Nucleus accumbens (tissue), 56 donors: ENCODE measurements around the gene NF1.
"Not testable (repeated sequence)": the region's sequence is repeated elsewhere in the genome, so short reads cannot be mapped to it uniquely, and the experiment has no call there.

Experiments
- DNase-seq, 56 donors: peaks; one replicate each; lab custom pipeline; 2025; lab: John Stamatoyannopoulos, UW

Gene NF1

GRCh38 chr17:31079731-31080130 is 15.0 kb upstream of the NF1 start:
- DNase-seq: no peak

GRCh38 chr17:31085563-31085962 is 9.2 kb upstream of the NF1 start:
- DNase-seq: no peak

- DNase-seq: no peak
Observed at GRCh38 chr17:31089471-31089870, 5.3 kb upstream of the NF1 start.

- DNase-seq: not testable (repeated sequence)
Observed at GRCh38 chr17:31090650-31091049, 4.1 kb upstream of the NF1 start.

GRCh38 chr17:31092475-31093064 is 2.2 kb upstream of the NF1 start:
- no peak for DNase-seq

- peak in 1 of 56 donors; percentile 1 for DNase-seq
Observed at GRCh38 chr17:31093866-31094599, 744 bp upstream of the NF1 start.

GRCh38 chr17:31095236-31096105 is 694 bp downstream of the NF1 start:
- peak in 45 of 56 donors; percentile 3 to 75 (median 47) for DNase-seq

GRCh38 chr17:31096106-31096436 is 1.3 kb downstream of the NF1 start:
- peak in 3 of 56 donors; percentile 22 to 47 (median 26) for DNase-seq

GRCh38 chr17:31099016-31099415 is 4.2 kb downstream of the NF1 start:
- DNase-seq: no peak

GRCh38 chr17:31100840-31101459 is 6.2 kb downstream of the NF1 start:
- DNase-seq: no peak

- no peak for DNase-seq
Observed at GRCh38 chr17:31101943-31102342, 7.2 kb downstream of the NF1 start.

GRCh38 chr17:31105991-31106390 is 11.2 kb downstream of the NF1 start:
- no peak for DNase-seq

- DNase-seq: no peak
Observed at GRCh38 chr17:31111183-31111582, 16.4 kb downstream of the NF1 start.

- no peak for DNase-seq
Observed at GRCh38 chr17:31112001-31112661, 17.4 kb downstream of the NF1 start.

- DNase-seq: not testable (repeated sequence)
Observed at GRCh38 chr17:31113368-31113767, 18.6 kb downstream of the NF1 start.

- DNase-seq: no peak
Observed at GRCh38 chr17:31113939-31114338, 19.2 kb downstream of the NF1 start.

GRCh38 chr17:31114956-31115555 is 20.3 kb downstream of the NF1 start:
- no peak for DNase-seq

- no peak for DNase-seq
Observed at GRCh38 chr17:31116167-31116566, 21.4 kb downstream of the NF1 start.

GRCh38 chr17:31122746-31123145 is 28.0 kb downstream of the NF1 start:
- DNase-seq: no peak

- DNase-seq: no peak
Observed at GRCh38 chr17:31126318-31126717, 31.5 kb downstream of the NF1 start.
